Measurements from ENCODE around the gene RASEF. TPM values are rescaled to one million over a fixed set of nuclear protein-coding genes. Genes with fewer than 3 reads are reported as not detected.

Gene RASEF
- total RNA-seq, 1 donor from 2014 or later = not detected

DNA sequence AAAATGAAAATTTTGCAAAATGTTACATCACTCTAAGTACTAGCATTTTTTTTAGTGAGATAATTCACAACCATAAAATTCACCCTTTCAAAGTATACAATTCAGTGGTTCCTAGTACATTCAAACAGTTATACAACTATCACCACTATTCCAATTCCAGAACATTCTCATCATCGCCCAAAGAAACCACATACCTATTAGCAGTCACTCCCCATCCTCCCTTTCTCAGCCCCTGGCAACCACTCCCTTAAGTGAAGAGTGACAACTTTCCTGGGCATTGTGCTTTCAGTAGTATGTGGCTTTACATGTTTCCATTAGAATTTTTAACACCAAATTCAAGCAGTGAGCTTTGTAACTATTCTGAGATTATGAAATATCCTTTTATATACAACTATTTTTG lies 81.4 kb downstream of the RASEF start:
- H3K9me3 Mint-ChIP-seq (ENCODE audit: unreplicated experiment) = peaks cover 7% of the 10 kb centered on the region
- no peaks in the 10 kb centered on the region for H3K4me1 Mint-ChIP-seq (ENCODE audit: unreplicated experiment)
- H3K4me3 Mint-ChIP-seq (ENCODE audit: unreplicated experiment) = no peak overlapping the region
- H3K27me3 Mint-ChIP-seq (ENCODE audit: unreplicated experiment) = peaks cover 6% of the 10 kb centered on the region
- no peak for DNase-seq (ENCODE audit: extremely low spot score, unreplicated experiment)
- TF ChIP-seq, protein P1, sequence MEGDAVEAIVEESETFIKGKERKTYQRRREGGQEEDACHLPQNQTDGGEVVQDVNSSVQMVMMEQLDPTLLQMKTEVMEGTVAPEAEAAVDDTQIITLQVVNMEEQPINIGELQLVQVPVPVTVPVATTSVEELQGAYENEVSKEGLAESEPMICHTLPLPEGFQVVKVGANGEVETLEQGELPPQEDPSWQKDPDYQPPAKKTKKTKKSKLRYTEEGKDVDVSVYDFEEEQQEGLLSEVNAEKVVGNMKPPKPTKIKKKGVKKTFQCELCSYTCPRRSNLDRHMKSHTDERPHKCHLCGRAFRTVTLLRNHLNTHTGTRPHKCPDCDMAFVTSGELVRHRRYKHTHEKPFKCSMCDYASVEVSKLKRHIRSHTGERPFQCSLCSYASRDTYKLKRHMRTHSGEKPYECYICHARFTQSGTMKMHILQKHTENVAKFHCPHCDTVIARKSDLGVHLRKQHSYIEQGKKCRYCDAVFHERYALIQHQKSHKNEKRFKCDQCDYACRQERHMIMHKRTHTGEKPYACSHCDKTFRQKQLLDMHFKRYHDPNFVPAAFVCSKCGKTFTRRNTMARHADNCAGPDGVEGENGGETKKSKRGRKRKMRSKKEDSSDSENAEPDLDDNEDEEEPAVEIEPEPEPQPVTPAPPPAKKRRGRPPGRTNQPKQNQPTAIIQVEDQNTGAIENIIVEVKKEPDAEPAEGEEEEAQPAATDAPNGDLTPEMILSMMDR (IDR thresholded peaks at IDR 0.05) = no peak
- H3K36me3 Mint-ChIP-seq (ENCODE audit: unreplicated experiment) = no peaks in the 10 kb centered on the region
- H3K27ac Mint-ChIP-seq (ENCODE audit: unreplicated experiment) = no peak overlapping the region

DNA sequence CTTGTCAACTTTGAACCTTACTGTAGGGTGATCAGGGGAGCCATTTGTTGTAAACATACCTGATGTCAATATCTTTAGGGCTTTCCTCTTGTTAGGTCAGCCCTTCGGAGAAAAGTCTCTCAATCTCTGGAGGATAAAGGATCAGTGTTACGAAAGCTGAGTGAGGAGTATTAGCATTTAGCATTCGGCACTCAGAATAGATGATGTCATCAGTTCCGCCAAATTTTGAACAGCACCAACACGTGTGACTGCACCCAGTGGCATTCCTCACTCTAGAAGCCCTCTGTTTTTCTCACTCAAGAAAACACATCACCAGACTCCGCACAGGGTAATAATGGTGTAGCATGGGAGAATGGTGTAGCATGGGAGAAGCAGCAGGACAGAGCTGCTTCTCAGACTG lies 87.8 kb downstream of the RASEF start:
- Mint-ChIP-seq H3K4me1 (ENCODE audit: unreplicated experiment) (no peaks in the 10 kb centered on the region), H3K4me3 (ENCODE audit: unreplicated experiment) (no peak overlapping the region), H3K36me3 (ENCODE audit: unreplicated experiment) (no peaks in the 10 kb centered on the region), H3K27me3 (ENCODE audit: unreplicated experiment) (peaks cover 8% of the 10 kb centered on the region), H3K9me3 (ENCODE audit: unreplicated experiment) (peaks cover 10% of the 10 kb centered on the region), H3K27ac (ENCODE audit: unreplicated experiment) (no peak overlapping the region)
- DNase-seq (ENCODE audit: extremely low spot score, unreplicated experiment) = no peak
- TF ChIP-seq, protein P1 (IDR thresholded peaks at IDR 0.05) = no peak

DNA sequence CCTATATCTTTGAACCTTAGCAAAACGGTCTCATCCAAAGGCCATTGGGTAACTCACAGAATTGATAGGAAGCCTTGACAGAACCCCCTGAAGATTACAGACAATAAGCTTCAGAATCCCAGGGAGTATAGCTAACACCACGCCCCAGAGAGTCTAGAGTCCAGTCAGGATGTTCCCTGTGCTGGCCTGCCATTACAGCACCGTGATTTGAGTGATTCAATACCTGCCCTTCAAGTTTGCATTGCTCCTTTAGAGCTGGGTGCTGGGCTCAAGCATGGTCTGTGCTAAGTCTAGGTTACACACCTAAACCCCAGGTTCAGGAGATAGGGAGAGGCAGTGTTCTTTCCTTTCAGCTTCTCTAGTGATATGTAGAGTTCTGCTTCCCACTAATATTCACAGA lies 90.5 kb downstream of the RASEF start:
- peaks cover 3% of the 10 kb centered on the region for H3K9me3 Mint-ChIP-seq (ENCODE audit: unreplicated experiment)
- H3K27ac Mint-ChIP-seq (ENCODE audit: unreplicated experiment) = no peak overlapping the region
- DNase-seq (ENCODE audit: extremely low spot score, unreplicated experiment) = no peak
- no peaks in the 10 kb centered on the region for H3K36me3 Mint-ChIP-seq (ENCODE audit: unreplicated experiment)
- H3K4me1 Mint-ChIP-seq (ENCODE audit: unreplicated experiment) = peaks cover 2% of the 10 kb centered on the region
- TF ChIP-seq, protein P1 (IDR thresholded peaks at IDR 0.05) = no peak
- H3K27me3 Mint-ChIP-seq (ENCODE audit: unreplicated experiment) = peaks cover 8% of the 10 kb centered on the region
- no peak overlapping the region for H3K4me3 Mint-ChIP-seq (ENCODE audit: unreplicated experiment)

DNA sequence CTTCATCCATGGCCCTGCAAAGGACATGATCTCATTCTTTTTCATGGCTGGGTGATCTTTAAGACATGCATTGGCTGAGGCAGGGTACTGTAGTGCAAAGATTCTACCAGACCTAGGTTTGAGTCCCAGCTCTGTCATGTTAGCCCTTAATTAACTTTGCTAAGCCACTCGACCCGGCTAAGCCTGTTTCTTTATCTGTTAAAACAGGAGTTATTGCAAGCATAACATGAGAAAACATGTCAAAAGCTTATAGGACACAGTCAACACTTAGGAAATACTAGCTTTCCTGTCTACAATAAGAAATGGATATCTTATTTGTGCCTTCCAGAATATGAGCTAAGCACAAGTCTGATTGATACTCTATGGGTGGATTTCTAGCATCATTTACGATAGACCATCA lies 92.6 kb downstream of the RASEF start:
- H3K4me3 Mint-ChIP-seq (ENCODE audit: unreplicated experiment) = no peak overlapping the region
- TF ChIP-seq, protein P1 (IDR thresholded peaks at IDR 0.05) = no peak
- H3K27me3 Mint-ChIP-seq (ENCODE audit: unreplicated experiment) = peaks cover 14% of the 10 kb centered on the region
- H3K27ac Mint-ChIP-seq (ENCODE audit: unreplicated experiment) = no peak overlapping the region
- peaks cover 2% of the 10 kb centered on the region for H3K4me1 Mint-ChIP-seq (ENCODE audit: unreplicated experiment)
- H3K9me3 Mint-ChIP-seq (ENCODE audit: unreplicated experiment) = peaks cover 3% of the 10 kb centered on the region
- no peak for DNase-seq (ENCODE audit: extremely low spot score, unreplicated experiment)
- H3K36me3 Mint-ChIP-seq (ENCODE audit: unreplicated experiment) = no peaks in the 10 kb centered on the region

DNA sequence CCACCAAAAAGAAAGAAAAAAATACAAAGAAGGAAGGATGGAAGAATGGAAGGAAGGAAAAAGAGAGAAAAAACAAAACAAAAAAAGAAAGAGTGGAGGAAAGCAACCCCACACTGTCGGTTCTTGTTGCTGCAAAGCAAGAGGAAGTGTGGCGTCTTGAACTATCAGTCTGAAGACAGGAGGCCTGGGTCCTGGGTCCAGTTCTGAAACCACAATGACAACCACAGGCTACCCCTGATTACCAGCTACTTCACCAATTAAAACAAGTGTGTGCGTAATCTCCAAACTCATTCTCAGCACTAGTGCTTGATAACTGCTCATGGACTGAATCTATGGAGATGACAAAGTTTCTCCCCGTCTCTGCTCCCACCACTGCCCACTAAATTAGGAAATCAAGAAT lies 93.7 kb downstream of the RASEF start:
- no peak overlapping the region for H3K4me3 Mint-ChIP-seq (ENCODE audit: unreplicated experiment)
- TF ChIP-seq, protein P1 (IDR thresholded peaks at IDR 0.05) = no peak
- no peaks in the 10 kb centered on the region for H3K36me3 Mint-ChIP-seq (ENCODE audit: unreplicated experiment)
- H3K27me3 Mint-ChIP-seq (ENCODE audit: unreplicated experiment) = peaks cover 11% of the 10 kb centered on the region
- H3K4me1 Mint-ChIP-seq (ENCODE audit: unreplicated experiment) = peaks cover 2% of the 10 kb centered on the region
- peaks cover 3% of the 10 kb centered on the region for H3K9me3 Mint-ChIP-seq (ENCODE audit: unreplicated experiment)
- DNase-seq (ENCODE audit: extremely low spot score, unreplicated experiment) = no peak
- no peak overlapping the region for H3K27ac Mint-ChIP-seq (ENCODE audit: unreplicated experiment)
